ENCODE measurements around the gene WNK2. TPM values are rescaled to one million over a fixed set of nuclear protein-coding genes. Genes with fewer than 3 reads are reported as not detected.
"Not testable (repeated sequence)": the region's sequence is repeated elsewhere in the genome, so short reads cannot be mapped to it uniquely, and the experiment has no call there.

WNK2 gene
- total RNA-seq, 4 donors from 2014 or later = 18.6 to 89.9 (median 40.8) TPM

- TF ChIP-seq CTCF (IDR thresholded peaks at IDR 0.05) = no peak
- TF ChIP-seq POLR2A (IDR thresholded peaks at IDR 0.05; ENCODE audit: low read depth) = no peak
- no peak for TF ChIP-seq POLR2AphosphoS5 (IDR thresholded peaks at IDR 0.05)
- TF ChIP-seq EP300 (IDR thresholded peaks at IDR 0.05) = no peak
- intact Hi-C loops (cut with DNase I) = loop anchor here (10.0 kb wide), 1 partner anchor 317 kb away; the partner anchor contains the start of genes FAM120A and FAM120AOS
Measured at GRCh38 chr9:93138171-93138764, 45.7 kb upstream of the WNK2 start.

DNA sequence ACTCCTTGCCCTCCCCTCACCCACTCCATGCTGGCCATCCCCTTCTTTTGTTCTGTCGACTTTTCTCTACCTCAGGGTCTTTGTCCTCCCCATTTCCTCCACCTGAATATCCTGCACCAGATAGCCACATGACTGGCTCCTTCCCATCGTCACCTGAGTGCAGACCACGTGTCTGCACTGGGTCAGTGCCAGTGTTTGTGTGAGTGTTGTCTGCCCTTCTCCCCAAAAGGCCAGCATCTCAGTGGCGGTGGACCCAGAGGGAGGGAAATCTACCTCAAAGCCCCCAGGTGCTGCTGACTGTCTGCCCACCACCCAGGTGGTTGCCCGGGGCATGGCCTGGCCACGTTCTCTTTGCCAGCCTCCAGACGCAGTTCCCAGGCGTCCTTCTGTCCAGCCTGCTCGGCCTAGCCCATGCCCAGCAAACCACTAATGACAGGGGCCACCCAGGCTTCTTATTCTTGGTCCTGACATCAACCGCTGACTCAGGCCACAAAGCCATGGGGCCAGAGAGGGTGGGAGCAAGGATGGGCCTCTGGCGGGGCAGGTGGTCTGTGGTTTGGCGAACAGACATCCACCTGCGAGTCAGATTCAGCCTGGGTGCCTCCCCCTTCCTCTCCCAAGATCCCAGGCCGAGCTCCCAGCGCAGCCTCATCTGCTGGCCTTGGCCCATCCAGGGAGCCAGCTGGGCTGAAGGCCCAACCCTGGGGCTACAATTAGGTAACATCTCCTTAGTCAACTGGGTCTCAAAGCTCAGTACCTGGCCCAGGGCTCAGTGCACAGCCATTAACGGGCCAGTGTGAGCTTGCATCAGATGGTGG lies 44.4 kb upstream of the WNK2 start:
- 87% methylated on average over 15 of the region's 16 CpGs for WGBS
- no peaks in the 10 kb centered on the region for H3K9me3 ChIP-seq
- H3K4me1 ChIP-seq = peaks cover 17 to 36% (median 25%) of the 10 kb centered on the region in 4 donors
- H3K36me3 ChIP-seq = no peaks in the 10 kb centered on the region
- intact Hi-C loops (cut with DNase I) = loop anchor here (10.0 kb wide), 1 partner anchor 315 kb away; the partner anchor contains the start of genes FAM120A and FAM120AOS
- no peak for TF ChIP-seq EP300 (IDR thresholded peaks at IDR 0.05)
- TF ChIP-seq POLR2A (IDR thresholded peaks at IDR 0.05; ENCODE audit: low read depth) = no peak
- TF ChIP-seq POLR2AphosphoS5 (IDR thresholded peaks at IDR 0.05) = no peak
- no peak for TF ChIP-seq CTCF (IDR thresholded peaks at IDR 0.05)
- H3K4me3 ChIP-seq = no peak overlapping the region
- H3K27me3 ChIP-seq = no peaks in the 10 kb centered on the region
- no peak for DNase-seq (ENCODE audit: extremely low spot score)
- H3K27ac ChIP-seq (replicated peaks in 1 of 4) = no peak overlapping the region

More at GRCh38 chr9:93138171-93138764, 45.7 kb upstream of the WNK2 start:
- no peak for DNase-seq (ENCODE audit: extremely low spot score)
- Histone ChIP-seq H3K4me3 (no peak overlapping the region), H3K4me1 (peaks cover 12 to 35% (median 21%) of the 10 kb centered on the region in 4 donors), H3K27me3 (no peaks in the 10 kb centered on the region), H3K27ac (replicated peaks in 1 of 4) (no peak overlapping the region), H3K9me3 (no peaks in the 10 kb centered on the region), H3K36me3 (no peaks in the 10 kb centered on the region)
- WGBS = 76% methylated on average over 7 of the region's 7 CpGs

DNA sequence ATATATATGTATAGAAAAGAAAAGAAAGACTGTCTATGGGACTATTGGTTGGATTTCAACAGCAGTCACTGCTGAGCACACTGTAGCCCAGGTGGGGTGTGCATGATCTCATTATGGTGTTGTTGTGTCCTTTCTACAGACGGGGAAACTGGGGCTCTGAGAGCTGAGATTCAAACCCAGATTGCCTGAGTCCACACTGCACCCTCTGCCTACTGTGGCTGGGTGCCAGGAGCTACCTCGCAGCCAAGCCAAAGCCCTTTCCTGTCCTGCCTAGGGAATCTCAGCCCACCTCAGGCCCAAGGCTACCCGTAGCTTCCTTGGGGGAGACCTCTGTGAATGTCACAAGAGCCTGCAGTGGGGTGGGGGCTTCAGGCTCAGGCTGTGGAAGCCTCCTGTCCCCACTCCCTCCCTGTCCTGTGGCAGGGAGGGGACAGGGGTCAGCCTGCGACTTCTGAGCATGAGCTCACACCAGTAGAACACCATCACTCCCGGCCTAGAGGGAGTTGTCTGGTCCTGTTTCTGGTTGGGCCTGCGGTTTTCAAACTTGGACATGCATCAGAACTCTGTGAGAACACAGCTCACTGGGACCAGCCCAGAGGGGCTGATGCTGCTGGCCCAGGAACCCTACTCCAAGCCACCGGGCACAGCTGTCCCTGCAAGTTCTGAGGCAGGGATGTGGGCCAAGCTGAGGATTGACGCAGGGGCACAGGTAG lies 42.0 kb upstream of the WNK2 start:
- Histone ChIP-seq H3K27ac (replicated peaks in 1 of 4) (no peak overlapping the region), H3K9me3 (no peaks in the 10 kb centered on the region), H3K36me3 (no peaks in the 10 kb centered on the region), H3K4me1 (peaks cover 10 to 21% (median 11%) of the 10 kb centered on the region in 4 donors), H3K27me3 (no peaks in the 10 kb centered on the region), H3K4me3 (no peak overlapping the region)
- intact Hi-C loops (cut with DNase I) = no loop called here
- 82% methylated on average over 6 of the region's 8 CpGs for WGBS
- no peak for DNase-seq (ENCODE audit: extremely low spot score)
- TF ChIP-seq POLR2A (IDR thresholded peaks at IDR 0.05; ENCODE audit: low read depth) (no peak), POLR2AphosphoS5 (IDR thresholded peaks at IDR 0.05) (no peak), EP300 (IDR thresholded peaks at IDR 0.05) (no peak), CTCF (IDR thresholded peaks at IDR 0.05) (no peak)

- Histone ChIP-seq H3K9me3 (no peaks in the 10 kb centered on the region), H3K27ac (replicated peaks in 1 of 4) (peak overlapping the region in 3 of 4 donors; percentile 23 to 68 (median 65)), H3K27me3 (no peaks in the 10 kb centered on the region), H3K4me3 (no peak overlapping the region), H3K4me1 (peaks cover 10 to 21% (median 11%) of the 10 kb centered on the region in 4 donors), H3K36me3 (no peaks in the 10 kb centered on the region)
- no peak for DNase-seq (ENCODE audit: extremely low spot score)
- no peak for TF ChIP-seq CTCF (IDR thresholded peaks at IDR 0.05)
- TF ChIP-seq EP300 (IDR thresholded peaks at IDR 0.05) = no peak
- TF ChIP-seq POLR2AphosphoS5 (IDR thresholded peaks at IDR 0.05) = peak; percentile 17 to 31
- no peak for TF ChIP-seq POLR2A (IDR thresholded peaks at IDR 0.05; ENCODE audit: low read depth)
- WGBS = 55% methylated on average over 13 of the region's 15 CpGs
- intact Hi-C loops (cut with DNase I) = no loop called here
Measured at GRCh38 chr9:93143830-93144530, 40.0 kb upstream of the WNK2 start.

DNA sequence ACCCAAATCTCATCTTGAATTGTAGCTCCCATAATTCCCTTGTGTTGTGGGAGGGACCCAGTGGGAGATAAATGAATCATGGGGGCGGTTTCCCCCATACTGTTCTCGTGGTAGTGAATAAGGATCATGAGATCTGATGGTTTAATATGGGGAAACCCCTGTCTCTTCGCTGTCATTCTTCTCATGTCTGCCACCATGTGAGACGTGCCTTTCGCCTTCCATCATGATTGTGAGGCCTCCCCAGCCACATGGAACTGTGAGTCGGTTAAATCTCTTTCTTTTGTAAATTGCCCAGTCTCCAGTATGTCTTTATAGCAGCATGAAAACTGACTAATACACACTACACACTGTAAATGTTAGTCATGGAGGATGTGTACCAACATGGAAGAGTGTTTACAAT lies 37.2 kb upstream of the WNK2 start:
- intact Hi-C loops (cut with DNase I) = not testable (repeated sequence)
- H3K4me1 ChIP-seq = peaks cover 10 to 21% (median 11%) of the 10 kb centered on the region in 4 donors
- 92% methylated on average over 6 of the region's 6 CpGs for WGBS

More for the DNA sequence above, 37.2 kb upstream of the WNK2 start:
- H3K27me3 ChIP-seq; H3K36me3 ChIP-seq; H3K27ac ChIP-seq (replicated peaks in 1 of 4); H3K9me3 ChIP-seq; H3K4me3 ChIP-seq; DNase-seq (ENCODE audit: extremely low spot score): not testable (repeated sequence)

Measured in esophagus muscularis mucosa (tissue), 4 donors.